Measurements from ENCODE around the gene FGD6. TPM values are rescaled to one million over a fixed set of nuclear protein-coding genes. Genes with fewer than 3 reads are reported as not detected.

FGD6 gene
- polyA plus RNA-seq, 4 donors = 0.89 to 11.4 (median 1.3) TPM

- Histone ChIP-seq H3K27ac (ENCODE audit: low read depth in 1 of 3, low read length in 2 of 3) (no peak overlapping the region), H3K4me1 (ENCODE audit: control insufficient read depth in 3 of 3, insufficient read depth in 2 of 3, low read depth in 1 of 3, low read length in 2 of 3) (peaks cover 0 to 34% (median 6%) of the 10 kb centered on the region in 3 donors), H3K36me3 (ENCODE audit: control insufficient read depth in 3 of 3, insufficient read depth in 2 of 3, low read depth in 1 of 3, low read length in 3 of 3) (peaks cover 0 to 6% (median 0%) of the 10 kb centered on the region in 3 donors), H3K9me3 (ENCODE audit: control insufficient read depth in 2 of 2, insufficient read depth in 1 of 2, low read depth in 1 of 2, low read length in 1 of 2) (no peaks in the 10 kb centered on the region), H3K27me3 (ENCODE audit: control insufficient read depth in 3 of 3, insufficient read depth in 3 of 3, low read length in 3 of 3) (no peaks in the 10 kb centered on the region), H3K4me3 (ENCODE audit: low read depth in 1 of 3, low read length in 3 of 3) (no peak overlapping the region)
- DNase-seq = no peak
- FAIRE-seq = no peak
- WGBS, 3 donors = 93 to 96% (median 94%) methylated on average over 2 of the region's 2 CpGs
Measured at GRCh38 chr12:95207407-95207806, 9.9 kb downstream of the FGD6 start.

GRCh38 chr12:95206916-95207315 lies 10.4 kb downstream of the FGD6 start:
- Histone ChIP-seq H3K9me3 (ENCODE audit: control insufficient read depth in 2 of 2, insufficient read depth in 1 of 2, low read depth in 1 of 2, low read length in 1 of 2) (no peaks in the 10 kb centered on the region), H3K27ac (ENCODE audit: low read depth in 1 of 3, low read length in 2 of 3) (no peak overlapping the region), H3K36me3 (ENCODE audit: control insufficient read depth in 3 of 3, insufficient read depth in 2 of 3, low read depth in 1 of 3, low read length in 3 of 3) (peaks cover 0 to 6% (median 0%) of the 10 kb centered on the region in 3 donors), H3K4me1 (ENCODE audit: control insufficient read depth in 3 of 3, insufficient read depth in 2 of 3, low read depth in 1 of 3, low read length in 2 of 3) (peaks cover 0 to 37% (median 6%) of the 10 kb centered on the region in 3 donors), H3K4me3 (ENCODE audit: low read depth in 1 of 3, low read length in 3 of 3) (no peak overlapping the region), H3K27me3 (ENCODE audit: control insufficient read depth in 3 of 3, insufficient read depth in 3 of 3, low read length in 3 of 3) (no peaks in the 10 kb centered on the region)
- WGBS, 3 donors = 93 to 96% (median 96%) methylated on average over 8 of the region's 8 CpGs
- no peak for FAIRE-seq
- no peak for DNase-seq

- peaks cover 0 to 6% (median 0%) of the 10 kb centered on the region in 3 donors for H3K36me3 ChIP-seq (ENCODE audit: control insufficient read depth in 3 of 3, insufficient read depth in 2 of 3, low read depth in 1 of 3, low read length in 3 of 3)
- H3K27me3 ChIP-seq (ENCODE audit: control insufficient read depth in 3 of 3, insufficient read depth in 3 of 3, low read length in 3 of 3) = no peaks in the 10 kb centered on the region
- no peak overlapping the region for H3K4me3 ChIP-seq (ENCODE audit: low read depth in 1 of 3, low read length in 3 of 3)
- no peaks in the 10 kb centered on the region for H3K9me3 ChIP-seq (ENCODE audit: control insufficient read depth in 2 of 2, insufficient read depth in 1 of 2, low read depth in 1 of 2, low read length in 1 of 2)
- H3K4me1 ChIP-seq (ENCODE audit: control insufficient read depth in 3 of 3, insufficient read depth in 2 of 3, low read depth in 1 of 3, low read length in 2 of 3) = peaks cover 0 to 47% (median 8%) of the 10 kb centered on the region in 3 donors
- H3K27ac ChIP-seq (ENCODE audit: low read depth in 1 of 3, low read length in 2 of 3) = peak overlapping the region in 2 of 3 donors; percentile 69 to 89
- DNase-seq (peak in 1 of 2 donors; percentile 47), FAIRE-seq (no peak)
- 66 to 84% (median 81%) methylated on average over 4 of the region's 4 CpGs for WGBS, 3 donors
Measured at GRCh38 chr12:95205685-95206084, 11.6 kb downstream of the FGD6 start.

- 92 to 97% (median 95%) methylated on average over 2 of the region's 2 CpGs for WGBS, 3 donors
- peaks cover 0 to 6% (median 0%) of the 10 kb centered on the region in 3 donors for H3K36me3 ChIP-seq (ENCODE audit: control insufficient read depth in 3 of 3, insufficient read depth in 2 of 3, low read depth in 1 of 3, low read length in 3 of 3)
- peaks cover 0 to 53% (median 10%) of the 10 kb centered on the region in 3 donors for H3K4me1 ChIP-seq (ENCODE audit: control insufficient read depth in 3 of 3, insufficient read depth in 2 of 3, low read depth in 1 of 3, low read length in 2 of 3)
Measured at GRCh38 chr12:95205016-95205624, 12.1 kb downstream of the FGD6 start.

GRCh38 chr12:95204141-95204866 lies 13.0 kb downstream of the FGD6 start:
- no peak for FAIRE-seq
- H3K4me3 ChIP-seq (ENCODE audit: low read depth in 1 of 3, low read length in 3 of 3) = peak overlapping the region in 1 of 3 donors; percentile 4

More at GRCh38 chr12:95205016-95205624, 12.1 kb downstream of the FGD6 start:
- no peaks in the 10 kb centered on the region for H3K9me3 ChIP-seq (ENCODE audit: control insufficient read depth in 2 of 2, insufficient read depth in 1 of 2, low read depth in 1 of 2, low read length in 1 of 2)
- H3K27me3 ChIP-seq (ENCODE audit: control insufficient read depth in 3 of 3, insufficient read depth in 3 of 3, low read length in 3 of 3) = no peaks in the 10 kb centered on the region
- no peak overlapping the region for H3K4me3 ChIP-seq (ENCODE audit: low read depth in 1 of 3, low read length in 3 of 3)
- H3K27ac ChIP-seq (ENCODE audit: low read depth in 1 of 3, low read length in 2 of 3) = peak overlapping the region in 2 of 3 donors; percentile 5 to 89
- FAIRE-seq (no peak), DNase-seq (peak in 1 of 2 donors; percentile 19)

GRCh38 chr12:95203487-95204030 lies 13.7 kb downstream of the FGD6 start:
- Histone ChIP-seq H3K4me3 (ENCODE audit: low read depth in 1 of 3, low read length in 3 of 3) (no peak overlapping the region), H3K4me1 (ENCODE audit: control insufficient read depth in 3 of 3, insufficient read depth in 2 of 3, low read depth in 1 of 3, low read length in 2 of 3) (peaks cover 0 to 59% (median 10%) of the 10 kb centered on the region in 3 donors), H3K27me3 (ENCODE audit: control insufficient read depth in 3 of 3, insufficient read depth in 3 of 3, low read length in 3 of 3) (no peaks in the 10 kb centered on the region), H3K27ac (ENCODE audit: low read depth in 1 of 3, low read length in 2 of 3) (peak overlapping the region in 1 of 3 donors; percentile 89), H3K36me3 (ENCODE audit: control insufficient read depth in 3 of 3, insufficient read depth in 2 of 3, low read depth in 1 of 3, low read length in 3 of 3) (peaks cover 0 to 6% (median 0%) of the 10 kb centered on the region in 3 donors), H3K9me3 (ENCODE audit: control insufficient read depth in 2 of 2, insufficient read depth in 1 of 2, low read depth in 1 of 2, low read length in 1 of 2) (no peaks in the 10 kb centered on the region)
- WGBS, 3 donors = 62 to 96% (median 67%) methylated on average over 1 of the region's 1 CpG
- DNase-seq (no peak), FAIRE-seq (no peak)

More at GRCh38 chr12:95204141-95204866, 13.0 kb downstream of the FGD6 start:
- peak; percentile 49 to 97 for DNase-seq
- Histone ChIP-seq H3K36me3 (ENCODE audit: control insufficient read depth in 3 of 3, insufficient read depth in 2 of 3, low read depth in 1 of 3, low read length in 3 of 3) (peaks cover 0 to 6% (median 0%) of the 10 kb centered on the region in 3 donors), H3K9me3 (ENCODE audit: control insufficient read depth in 2 of 2, insufficient read depth in 1 of 2, low read depth in 1 of 2, low read length in 1 of 2) (no peaks in the 10 kb centered on the region), H3K27ac (ENCODE audit: low read depth in 1 of 3, low read length in 2 of 3) (peak overlapping the region in 2 of 3 donors; percentile 48 to 89), H3K27me3 (ENCODE audit: control insufficient read depth in 3 of 3, insufficient read depth in 3 of 3, low read length in 3 of 3) (no peaks in the 10 kb centered on the region), H3K4me1 (ENCODE audit: control insufficient read depth in 3 of 3, insufficient read depth in 2 of 3, low read depth in 1 of 3, low read length in 2 of 3) (peaks cover 0 to 59% (median 10%) of the 10 kb centered on the region in 3 donors)
- 59 to 67% (median 60%) methylated on average over 11 of the region's 11 CpGs for WGBS, 3 donors

GRCh38 chr12:95202691-95203486 lies 14.4 kb downstream of the FGD6 start:
- Histone ChIP-seq H3K4me1 (ENCODE audit: control insufficient read depth in 3 of 3, insufficient read depth in 2 of 3, low read depth in 1 of 3, low read length in 2 of 3) (peaks cover 0 to 59% (median 10%) of the 10 kb centered on the region in 3 donors), H3K4me3 (ENCODE audit: low read depth in 1 of 3, low read length in 3 of 3) (no peak overlapping the region), H3K27me3 (ENCODE audit: control insufficient read depth in 3 of 3, insufficient read depth in 3 of 3, low read length in 3 of 3) (no peaks in the 10 kb centered on the region), H3K27ac (ENCODE audit: low read depth in 1 of 3, low read length in 2 of 3) (peak overlapping the region in 1 of 3 donors; percentile 89), H3K9me3 (ENCODE audit: control insufficient read depth in 2 of 2, insufficient read depth in 1 of 2, low read depth in 1 of 2, low read length in 1 of 2) (no peaks in the 10 kb centered on the region), H3K36me3 (ENCODE audit: control insufficient read depth in 3 of 3, insufficient read depth in 2 of 3, low read depth in 1 of 3, low read length in 3 of 3) (peaks cover 0 to 7% (median 0%) of the 10 kb centered on the region in 3 donors)
- peak in 1 of 2 donors; percentile 36 for DNase-seq
- no peak for FAIRE-seq
- WGBS, 3 donors = 63 to 92% (median 74%) methylated on average over 3 of the region's 3 CpGs

All from small intestine (tissue), 7 donors.